Panc1 (cell line): ENCODE data around the gene NMNAT3.

Experiments used
- POLR2AphosphoS5 ChIP-seq: IDR thresholded peaks from 2 replicates; pipeline ENCODE4 v1.6.1; 2012; ENCODE audit warnings: mild to moderate bottlenecking, low read depth, low read length, moderate library complexity
- TF ChIP-seq, protein P1 (sequence below): fragments of 450-650 bp; IDR thresholded peaks from 2 replicates; pipeline ENCODE4 v1.5.1; 2017; ENCODE audit warnings: mild to moderate bottlenecking

DNA sequence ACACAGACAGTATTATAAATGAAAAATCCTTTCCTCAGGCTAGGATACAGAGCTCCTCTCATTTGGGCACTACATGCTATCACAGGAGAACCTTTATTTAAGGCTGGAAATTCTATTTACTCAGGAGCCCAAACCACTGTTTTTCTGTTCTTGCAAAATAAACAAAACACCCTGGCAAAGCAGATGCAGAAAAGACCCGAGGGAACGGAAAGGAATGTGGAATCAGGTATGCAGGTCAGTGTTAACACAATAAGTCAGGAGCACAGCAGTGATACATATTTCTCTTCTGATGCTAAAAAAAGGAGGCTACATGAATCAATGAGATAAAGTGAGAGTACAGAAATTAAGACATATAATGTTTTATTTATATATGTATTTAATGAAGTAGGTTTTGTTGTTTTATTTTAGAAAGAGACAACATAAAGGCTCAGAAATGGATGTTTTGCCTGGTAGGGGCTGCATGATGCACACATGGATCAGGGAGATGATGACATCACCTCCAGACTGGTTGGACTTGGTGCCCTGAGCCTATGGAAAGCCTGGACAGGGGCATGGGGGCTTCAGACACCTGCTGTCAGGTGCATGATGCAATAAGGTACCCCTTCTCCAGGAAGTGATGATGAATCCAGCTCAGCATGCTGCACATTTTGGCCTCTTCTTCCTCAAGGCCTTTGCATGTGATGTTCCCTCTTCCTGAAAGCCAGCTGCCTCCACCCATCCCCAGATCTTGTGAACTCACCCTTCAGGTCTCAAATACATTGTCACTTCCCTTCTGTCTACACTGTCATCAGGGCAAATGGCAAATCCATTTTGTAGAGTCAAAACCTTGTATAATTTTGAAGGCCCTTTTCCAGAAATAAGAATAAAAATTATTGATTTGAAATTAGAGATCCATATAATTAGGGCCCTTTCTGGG, 119.2 kb downstream of the NMNAT3 start:
- TF ChIP-seq, protein P1, sequence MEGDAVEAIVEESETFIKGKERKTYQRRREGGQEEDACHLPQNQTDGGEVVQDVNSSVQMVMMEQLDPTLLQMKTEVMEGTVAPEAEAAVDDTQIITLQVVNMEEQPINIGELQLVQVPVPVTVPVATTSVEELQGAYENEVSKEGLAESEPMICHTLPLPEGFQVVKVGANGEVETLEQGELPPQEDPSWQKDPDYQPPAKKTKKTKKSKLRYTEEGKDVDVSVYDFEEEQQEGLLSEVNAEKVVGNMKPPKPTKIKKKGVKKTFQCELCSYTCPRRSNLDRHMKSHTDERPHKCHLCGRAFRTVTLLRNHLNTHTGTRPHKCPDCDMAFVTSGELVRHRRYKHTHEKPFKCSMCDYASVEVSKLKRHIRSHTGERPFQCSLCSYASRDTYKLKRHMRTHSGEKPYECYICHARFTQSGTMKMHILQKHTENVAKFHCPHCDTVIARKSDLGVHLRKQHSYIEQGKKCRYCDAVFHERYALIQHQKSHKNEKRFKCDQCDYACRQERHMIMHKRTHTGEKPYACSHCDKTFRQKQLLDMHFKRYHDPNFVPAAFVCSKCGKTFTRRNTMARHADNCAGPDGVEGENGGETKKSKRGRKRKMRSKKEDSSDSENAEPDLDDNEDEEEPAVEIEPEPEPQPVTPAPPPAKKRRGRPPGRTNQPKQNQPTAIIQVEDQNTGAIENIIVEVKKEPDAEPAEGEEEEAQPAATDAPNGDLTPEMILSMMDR: no peak
- TF ChIP-seq POLR2AphosphoS5: no peak
